ENCODE measurements around the gene C11orf98. TPM values are rescaled to one million over a fixed set of nuclear protein-coding genes. Genes with fewer than 3 reads are reported as not detected.
A peak's percentile ranks its signal among the peaks of the same experiment; 100 is the strongest.

C11orf98 gene
- total RNA-seq, 4 donors from 2014 or later = 29.2 to 97.4 (median 41.1) TPM

DNA sequence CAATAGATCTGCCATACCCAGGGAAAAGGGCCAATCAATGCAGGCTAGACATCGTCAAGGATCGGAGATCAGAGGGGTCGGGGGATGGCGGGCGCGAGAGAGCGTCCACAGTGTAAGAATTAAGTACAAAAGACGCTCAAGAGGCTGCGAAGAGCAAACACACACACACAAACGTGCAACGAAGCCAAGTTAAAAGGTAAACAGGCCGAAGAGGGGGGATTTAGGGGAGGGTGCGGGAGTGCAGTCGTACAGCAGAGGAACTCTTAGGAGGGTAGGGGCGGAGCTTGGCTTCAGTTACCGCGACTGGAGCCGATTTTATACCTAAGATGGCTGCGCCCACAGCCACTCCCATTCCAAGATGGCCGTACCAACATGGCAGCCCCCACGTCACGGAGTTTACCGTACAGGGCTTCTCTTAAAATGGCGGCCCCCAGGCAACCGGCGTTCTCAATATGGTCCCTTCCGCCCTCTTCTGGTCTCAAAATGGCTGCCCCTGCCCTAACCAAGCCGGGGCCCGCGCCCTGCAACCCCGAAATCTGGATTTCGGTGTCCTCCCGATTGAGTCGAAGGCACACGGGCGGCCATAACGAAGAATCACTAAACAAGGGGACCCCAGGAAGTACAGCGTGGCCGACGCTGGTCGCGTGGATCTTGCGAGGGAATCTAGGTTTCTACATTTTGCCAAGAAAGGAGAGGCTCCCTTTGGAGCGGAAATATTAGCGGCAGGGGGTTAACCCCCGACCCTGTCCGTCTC, 44.4 kb upstream of the C11orf98 start:
- H3K27ac ChIP-seq = peak overlapping the region; percentile 88 to 98 (median 92)
- H3K27me3 ChIP-seq = no peaks in the 10 kb centered on the region
- H3K4me3 ChIP-seq = peak overlapping the region; percentile 42 to 73 (median 60)
- H3K4me1 ChIP-seq = peaks cover 0 to 56% (median 16%) of the 10 kb centered on the region in 4 donors
- TF ChIP-seq, protein P1, sequence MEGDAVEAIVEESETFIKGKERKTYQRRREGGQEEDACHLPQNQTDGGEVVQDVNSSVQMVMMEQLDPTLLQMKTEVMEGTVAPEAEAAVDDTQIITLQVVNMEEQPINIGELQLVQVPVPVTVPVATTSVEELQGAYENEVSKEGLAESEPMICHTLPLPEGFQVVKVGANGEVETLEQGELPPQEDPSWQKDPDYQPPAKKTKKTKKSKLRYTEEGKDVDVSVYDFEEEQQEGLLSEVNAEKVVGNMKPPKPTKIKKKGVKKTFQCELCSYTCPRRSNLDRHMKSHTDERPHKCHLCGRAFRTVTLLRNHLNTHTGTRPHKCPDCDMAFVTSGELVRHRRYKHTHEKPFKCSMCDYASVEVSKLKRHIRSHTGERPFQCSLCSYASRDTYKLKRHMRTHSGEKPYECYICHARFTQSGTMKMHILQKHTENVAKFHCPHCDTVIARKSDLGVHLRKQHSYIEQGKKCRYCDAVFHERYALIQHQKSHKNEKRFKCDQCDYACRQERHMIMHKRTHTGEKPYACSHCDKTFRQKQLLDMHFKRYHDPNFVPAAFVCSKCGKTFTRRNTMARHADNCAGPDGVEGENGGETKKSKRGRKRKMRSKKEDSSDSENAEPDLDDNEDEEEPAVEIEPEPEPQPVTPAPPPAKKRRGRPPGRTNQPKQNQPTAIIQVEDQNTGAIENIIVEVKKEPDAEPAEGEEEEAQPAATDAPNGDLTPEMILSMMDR (IDR thresholded peaks at IDR 0.05) = peak in 1 of 6 experiments; percentile 21
- TF ChIP-seq POLR2A (IDR thresholded peaks at IDR 0.05) = peak; percentile 68 to 73
- peak; percentile 93 to 99 (median 98) for DNase-seq
- H3K9me3 ChIP-seq = no peaks in the 10 kb centered on the region
- peaks cover 0 to 39% (median 0%) of the 10 kb centered on the region in 3 donors for H3K36me3 ChIP-seq

DNA sequence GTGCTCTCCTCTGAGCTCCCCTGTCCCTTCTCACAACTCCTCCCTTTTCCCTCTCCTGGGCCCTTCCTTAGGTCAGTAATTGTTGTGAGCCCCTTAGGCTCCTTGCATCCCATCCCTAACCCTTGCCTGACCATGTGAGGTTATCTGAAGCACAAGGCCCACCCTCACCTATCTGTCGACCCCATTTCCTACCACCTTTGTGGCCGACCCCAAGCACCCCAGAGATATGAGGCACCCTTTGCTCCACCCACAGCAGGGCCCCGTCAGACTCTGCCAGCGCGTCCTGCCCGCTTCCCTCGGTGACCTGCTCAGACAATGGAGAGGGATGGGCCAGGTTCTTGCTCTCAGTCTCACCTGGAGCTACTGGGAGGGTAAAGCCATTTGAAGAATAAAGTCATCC, 43.8 kb upstream of the C11orf98 start:
- H3K36me3 ChIP-seq = peaks cover 0 to 33% (median 0%) of the 10 kb centered on the region in 3 donors
- peak overlapping the region; percentile 42 to 73 (median 60) for H3K4me3 ChIP-seq
- H3K9me3 ChIP-seq = no peaks in the 10 kb centered on the region
- peaks cover 0 to 50% (median 16%) of the 10 kb centered on the region in 4 donors for H3K4me1 ChIP-seq
- no peaks in the 10 kb centered on the region for H3K27me3 ChIP-seq
- DNase-seq = peak; percentile 47 to 66 (median 62)
- TF ChIP-seq POLR2A (IDR thresholded peaks at IDR 0.05) = no peak
- peak overlapping the region; percentile 88 to 98 (median 92) for H3K27ac ChIP-seq

DNA sequence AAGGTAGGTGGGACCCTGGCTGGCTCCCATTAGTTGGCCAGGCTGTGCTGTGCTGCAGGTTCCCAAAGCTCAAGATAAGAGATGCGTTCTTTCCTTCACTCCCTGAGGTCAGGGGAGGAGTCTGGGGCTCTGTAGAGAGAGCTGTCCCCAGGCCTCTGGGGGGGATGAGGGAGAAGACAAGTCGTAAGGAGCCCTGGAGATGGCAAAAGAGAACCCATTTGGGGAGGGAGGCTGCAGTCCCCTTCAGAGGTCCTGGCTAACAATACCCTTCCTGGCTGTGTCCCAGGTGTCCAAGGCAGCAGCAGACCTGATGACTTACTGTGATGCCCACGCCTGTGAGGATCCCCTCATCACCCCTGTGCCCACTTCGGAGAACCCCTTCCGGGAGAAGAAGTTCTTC, 43.4 kb upstream of the C11orf98 start:
- peaks cover 0 to 29% (median 0%) of the 10 kb centered on the region in 3 donors for H3K36me3 ChIP-seq
- no peak for TF ChIP-seq POLR2A (IDR thresholded peaks at IDR 0.05)
- H3K27ac ChIP-seq = peak overlapping the region; percentile 88 to 98 (median 92)
- H3K4me1 ChIP-seq = peaks cover 0 to 46% (median 16%) of the 10 kb centered on the region in 4 donors
- DNase-seq = no peak
- no peaks in the 10 kb centered on the region for H3K9me3 ChIP-seq
- peak overlapping the region in 3 of 4 donors; percentile 58 to 73 (median 61) for H3K4me3 ChIP-seq
- no peaks in the 10 kb centered on the region for H3K27me3 ChIP-seq

DNA sequence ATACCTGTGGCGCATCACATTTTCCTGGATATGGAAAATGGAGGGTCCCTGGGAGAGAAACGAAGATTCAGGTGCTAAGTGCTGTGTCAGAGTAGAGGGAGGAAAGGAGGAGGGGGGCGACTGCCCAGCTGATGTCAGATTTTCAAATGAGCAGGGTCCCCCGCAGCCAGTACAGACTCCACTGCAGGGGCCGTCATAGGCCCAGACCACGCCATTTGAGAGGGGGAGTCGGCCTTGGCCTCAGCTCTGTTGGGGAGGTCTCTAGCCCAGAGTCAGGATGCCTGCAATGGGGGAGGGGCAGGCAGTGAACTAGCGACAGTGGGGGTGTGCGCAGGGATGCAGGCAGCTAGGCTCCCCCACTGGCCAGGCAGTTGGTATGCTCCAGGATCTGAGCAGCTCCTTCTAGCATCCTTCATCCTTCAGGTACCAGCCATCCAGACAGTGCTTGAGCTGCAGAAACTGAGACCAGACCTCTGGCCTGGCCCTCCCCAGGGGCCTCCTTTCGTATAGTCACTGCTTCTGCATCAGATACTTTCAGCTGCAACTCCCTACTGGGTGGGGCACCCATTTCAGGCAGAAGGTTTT, 42.4 kb upstream of the C11orf98 start, which contains the start of the genes BSCL2 and GNG3:
TSS of gene BSCL2 (minus strand) at position 148 of the 585 bp plus-strand sequence. CDS start 229 bp downstream, outside the sequence.
TSS of gene GNG3 (plus strand) at position 400 of the 585 bp plus-strand sequence. CDS start 620 bp downstream, outside the sequence.
- DNase-seq = no peak
- H3K4me1 ChIP-seq = peaks cover 0 to 36% (median 13%) of the 10 kb centered on the region in 4 donors
- no peaks in the 10 kb centered on the region for H3K9me3 ChIP-seq
- peak within 1 kb of the TSS; percentile 88 to 98 (median 92) for H3K27ac ChIP-seq
- peaks cover 0 to 19% (median 0%) of the 10 kb centered on the region in 3 donors for H3K36me3 ChIP-seq
- H3K4me3 ChIP-seq = peak within 1 kb of the TSS; percentile 63 to 87 (median 80)
- TF ChIP-seq POLR2A (IDR thresholded peaks at IDR 0.05) = no peak
- TF ChIP-seq, protein P1 (IDR thresholded peaks at IDR 0.05) = no peak
- no peaks in the 10 kb centered on the region for H3K27me3 ChIP-seq

DNA sequence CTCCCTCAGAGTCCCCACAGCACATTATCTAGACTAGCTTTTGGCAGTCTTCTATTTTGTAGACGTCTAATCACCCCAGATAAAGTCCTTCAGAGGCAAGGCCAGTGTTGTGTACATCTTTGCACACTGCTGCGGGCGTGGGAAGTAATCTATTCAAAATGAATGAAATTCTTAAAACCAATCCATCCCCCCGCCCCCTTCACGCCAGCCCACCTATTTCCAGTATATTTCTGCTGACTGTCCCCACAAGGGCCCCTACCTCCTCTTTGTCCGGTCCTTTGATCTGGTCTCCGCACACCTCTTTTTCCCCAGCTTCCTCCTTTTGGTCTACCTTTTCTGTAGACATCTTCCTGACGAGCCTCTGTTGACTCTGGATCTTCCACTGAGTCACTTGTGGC, 41.8 kb upstream of the C11orf98 start:
- Histone ChIP-seq H3K9me3 (no peaks in the 10 kb centered on the region), H3K4me3 (peak overlapping the region; percentile 63 to 87 (median 79)), H3K27ac (peak overlapping the region; percentile 67 to 78 (median 73)), H3K27me3 (no peaks in the 10 kb centered on the region), H3K4me1 (peaks cover 0 to 35% (median 12%) of the 10 kb centered on the region in 4 donors), H3K36me3 (peaks cover 0 to 14% (median 0%) of the 10 kb centered on the region in 3 donors)
- TF ChIP-seq, protein P1 (IDR thresholded peaks at IDR 0.05) = no peak
- no peak for TF ChIP-seq POLR2A (IDR thresholded peaks at IDR 0.05)
- no peak for DNase-seq

DNA sequence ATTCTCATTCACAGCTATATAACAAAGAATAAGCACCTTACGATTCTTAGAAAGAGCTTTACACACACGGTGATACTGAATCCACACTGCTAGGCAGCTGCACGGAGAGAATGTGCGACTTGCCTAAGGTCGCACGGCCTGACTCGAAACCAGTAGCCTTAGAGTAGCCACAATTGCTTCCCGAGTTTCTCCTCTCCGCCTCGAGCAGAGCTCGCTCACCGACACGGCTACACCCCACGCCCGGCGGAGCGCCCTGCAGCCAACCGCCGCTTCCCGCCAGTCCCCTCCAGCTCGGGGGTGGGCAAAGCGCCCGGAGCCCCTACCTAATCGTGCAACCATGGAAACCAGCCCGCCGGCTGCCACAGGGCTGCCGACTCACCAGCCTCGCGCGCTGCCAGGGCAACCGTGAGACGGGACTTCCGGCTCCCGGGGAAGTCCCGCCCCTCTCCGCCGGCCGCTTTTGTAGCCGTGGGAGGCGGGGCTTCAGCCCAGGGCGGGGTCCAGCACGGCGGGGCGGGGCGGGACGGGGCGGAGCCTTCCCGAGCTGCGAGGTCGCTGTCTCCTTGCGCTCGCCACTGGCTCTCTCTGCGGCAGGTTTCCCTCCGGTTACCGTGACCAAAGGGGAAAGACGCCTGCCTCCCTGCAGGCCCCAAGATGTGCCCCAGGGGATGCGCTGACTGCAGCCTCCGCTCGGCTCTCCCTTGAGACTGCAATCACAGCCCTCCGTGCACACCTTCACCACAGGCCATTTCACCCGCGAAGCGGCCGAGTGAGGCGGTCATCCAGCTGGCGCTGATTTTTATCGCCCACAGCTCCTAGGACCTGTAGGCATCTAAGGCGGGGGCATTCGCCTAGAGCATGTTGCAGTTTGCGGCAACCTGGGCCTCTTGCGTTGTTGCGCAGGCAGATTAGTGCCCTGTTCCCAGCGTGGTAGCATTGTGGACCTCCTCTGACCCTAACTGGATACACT, 41.2 kb upstream of the C11orf98 start:
- H3K4me1 ChIP-seq = peaks cover 0 to 35% (median 12%) of the 10 kb centered on the region in 4 donors
- peak overlapping the region; percentile 63 to 87 (median 79) for H3K4me3 ChIP-seq
- DNase-seq = peak; percentile 95 to 97 (median 97)
- peaks cover 0 to 12% (median 0%) of the 10 kb centered on the region in 3 donors for H3K36me3 ChIP-seq
- H3K27ac ChIP-seq = peak overlapping the region; percentile 67 to 78 (median 73)
- no peaks in the 10 kb centered on the region for H3K9me3 ChIP-seq
- TF ChIP-seq, protein P1 (IDR thresholded peaks at IDR 0.05) = no peak
- peak in 1 of 2 donors; percentile 43 for TF ChIP-seq POLR2A (IDR thresholded peaks at IDR 0.05)
- no peaks in the 10 kb centered on the region for H3K27me3 ChIP-seq

Measured in Peyer's patch (tissue), 4 donors.